ENCODE results near the gene ZSCAN32. TPM values are rescaled to one million over a fixed set of nuclear protein-coding genes. Genes with fewer than 3 reads are reported as not detected.

The ZSCAN32 gene
- total RNA-seq, 1 experiment from 2014 or later = 16.4 TPM

DNA sequence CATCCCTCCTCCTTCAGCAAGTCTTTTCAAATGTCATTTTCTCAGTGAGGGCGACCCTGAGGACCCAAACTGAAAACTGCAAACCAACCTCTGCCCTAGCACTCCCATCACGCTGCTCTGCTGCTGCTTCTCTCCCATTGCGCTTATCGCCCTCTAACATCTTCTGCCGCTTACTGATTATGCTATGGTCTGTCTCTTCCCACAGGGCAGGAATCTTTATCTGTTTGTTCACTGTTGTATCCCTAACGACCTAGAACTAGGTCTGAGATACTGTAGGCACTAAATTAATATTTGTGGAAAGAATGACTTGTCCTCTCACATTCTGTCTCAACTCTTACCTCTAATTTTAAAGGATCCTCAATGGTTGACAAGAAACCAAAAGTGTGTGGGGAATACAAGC lies 12.5 kb downstream of the ZSCAN32 start:
- BruUV-seq (replicated peaks) = no TSS peak
- Histone ChIP-seq H2AFZ (no peak overlapping the region), H3K9me2 (ENCODE audit: insufficient read depth) (no peaks in the 10 kb centered on the region), H3K4me2 (no peak overlapping the region), H3K79me2 (ENCODE audit: low read depth) (no peaks in the 10 kb centered on the region), H3K36me3 (ENCODE audit: low read depth) (peaks cover 44% of the 10 kb centered on the region), H3K4me3 (no peak overlapping the region), H3K27me3 (ENCODE audit: insufficient read depth, low read depth) (no peaks in the 10 kb centered on the region), H3F3A (ENCODE audit: insufficient read depth, low read depth) (peaks cover 4% of the 10 kb centered on the region), H4K20me1 (ENCODE audit: insufficient read depth) (no peaks in the 10 kb centered on the region), H3K27ac (no peak overlapping the region), H3K4me1 (replicated peaks; ENCODE audit: insufficient read depth) (no peaks in the 10 kb centered on the region), H3K9me3 (ENCODE audit: insufficient read depth, low read depth) (peaks cover 27% of the 10 kb centered on the region)
- POLR2A ChIA-PET (ENCODE audit: unreplicated experiment) = no interaction called here
- TF ChIP-seq EZH2 (IDR thresholded peaks at IDR 0.05; ENCODE audit: low read depth) (no peak), CTCF (conservative IDR thresholded peaks at IDR 0.05) (no peak)
- CTCF ChIA-PET = no interaction called here
- intact Hi-C loops (cut with micrococcal nuclease; ENCODE audit: unreplicated experiment) = no loop called here
- no peak for DNase-seq

DNA sequence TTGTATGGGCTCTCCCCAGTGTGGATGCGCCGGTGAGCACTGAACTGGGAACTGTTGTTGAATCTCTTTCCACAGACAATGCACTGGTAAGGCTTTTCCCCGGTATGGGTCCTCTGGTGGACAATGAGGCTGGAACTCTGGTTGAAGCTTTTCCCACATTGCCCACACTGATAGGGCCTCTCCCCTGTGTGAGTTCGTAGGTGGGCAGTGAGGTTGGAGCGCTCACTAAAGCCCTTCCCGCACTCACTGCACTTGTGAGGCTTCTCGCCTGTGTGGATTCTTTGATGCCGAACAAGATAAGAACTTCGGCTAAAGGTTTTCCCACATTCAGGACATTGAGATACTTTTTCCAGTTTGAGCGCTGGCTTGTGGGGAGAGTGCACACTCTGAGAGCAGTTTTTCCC lies 17.8 kb downstream of the ZSCAN32 start:
- ChIA-PET POLR2A (ENCODE audit: unreplicated experiment) (no interaction called here), CTCF (interaction anchor here (0.6 kb wide), 1 partner anchor 40 kb away, joined by 3 read pairs; no protein-coding TSS in a partner anchor)
- H2AFZ ChIP-seq = no peak overlapping the region
- intact Hi-C loops (cut with micrococcal nuclease; ENCODE audit: unreplicated experiment) = no loop called here
- H3K27me3 ChIP-seq (ENCODE audit: insufficient read depth, low read depth) = no peaks in the 10 kb centered on the region
- H3K9me3 ChIP-seq (ENCODE audit: insufficient read depth, low read depth) = peaks cover 47% of the 10 kb centered on the region
- no peak for DNase-seq
- H3K4me3 ChIP-seq = no peak overlapping the region
- no peak overlapping the region for H3K27ac ChIP-seq
- no peaks in the 10 kb centered on the region for H3K9me2 ChIP-seq (ENCODE audit: insufficient read depth)
- no peaks in the 10 kb centered on the region for H3K4me1 ChIP-seq (replicated peaks; ENCODE audit: insufficient read depth)
- H3F3A ChIP-seq (ENCODE audit: insufficient read depth, low read depth) = peaks cover 4% of the 10 kb centered on the region
- no peaks in the 10 kb centered on the region for H4K20me1 ChIP-seq (ENCODE audit: insufficient read depth)
- H3K79me2 ChIP-seq (ENCODE audit: low read depth) = no peaks in the 10 kb centered on the region
- no peak for TF ChIP-seq CTCF (conservative IDR thresholded peaks at IDR 0.05)
- TF ChIP-seq EZH2 (IDR thresholded peaks at IDR 0.05; ENCODE audit: low read depth) = no peak
- peaks cover 28% of the 10 kb centered on the region for H3K36me3 ChIP-seq (ENCODE audit: low read depth)
- H3K4me2 ChIP-seq = no peak overlapping the region
- BruUV-seq (replicated peaks) = no TSS peak

DNA sequence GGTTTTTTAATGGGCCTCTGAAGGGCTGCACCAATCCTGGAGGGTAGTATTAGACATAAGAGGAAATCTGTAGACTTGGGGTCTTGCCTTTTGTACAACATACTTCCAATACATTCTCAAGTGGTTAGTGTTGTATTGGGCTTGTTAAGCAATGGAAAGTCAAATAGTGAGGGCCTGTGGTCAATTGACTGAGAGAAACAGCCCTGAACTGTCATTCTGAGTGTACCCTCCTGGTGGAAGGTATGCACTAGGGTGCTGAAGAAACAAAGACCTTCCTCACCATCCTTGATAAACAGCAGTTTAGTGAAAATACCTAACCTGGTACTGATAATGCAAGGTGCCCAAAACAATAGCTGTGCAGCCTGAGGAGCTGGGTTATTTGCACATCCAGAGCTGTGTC lies 22.9 kb downstream of the ZSCAN32 start:
- no peak for DNase-seq
- no peak for TF ChIP-seq CTCF (conservative IDR thresholded peaks at IDR 0.05)
- TF ChIP-seq EZH2 (IDR thresholded peaks at IDR 0.05; ENCODE audit: low read depth) = no peak
- no peaks in the 10 kb centered on the region for H3K9me2 ChIP-seq (ENCODE audit: insufficient read depth)
- peaks cover 18% of the 10 kb centered on the region; the same call in 1 of the 2 replicates for H3K27me3 ChIP-seq (ENCODE audit: insufficient read depth, low read depth)
- ChIA-PET POLR2A (ENCODE audit: unreplicated experiment) (no interaction called here), CTCF (no interaction called here)
- H3K4me2 ChIP-seq = no peak overlapping the region
- no peaks in the 10 kb centered on the region for H4K20me1 ChIP-seq (ENCODE audit: insufficient read depth)
- BruUV-seq (replicated peaks) = no TSS peak
- intact Hi-C loops (cut with micrococcal nuclease; ENCODE audit: unreplicated experiment) = no loop called here
- no peaks in the 10 kb centered on the region for H3F3A ChIP-seq (ENCODE audit: insufficient read depth, low read depth)
- H3K27ac ChIP-seq = no peak overlapping the region
- no peak overlapping the region for H3K4me3 ChIP-seq
- H3K36me3 ChIP-seq (ENCODE audit: low read depth) = peaks cover 5% of the 10 kb centered on the region
- no peak overlapping the region for H2AFZ ChIP-seq
- no peaks in the 10 kb centered on the region for H3K4me1 ChIP-seq (replicated peaks; ENCODE audit: insufficient read depth)
- H3K9me3 ChIP-seq (ENCODE audit: insufficient read depth, low read depth) = peaks cover 34% of the 10 kb centered on the region
- no peaks in the 10 kb centered on the region for H3K79me2 ChIP-seq (ENCODE audit: low read depth)

All from PC-9 (cell line).